Loucy (cell line): ENCODE measurements around the gene CYB561D2.

ENCODE experiments used
- H2AFZ ChIP-seq: fragments of 200-600 bp; sonication (generic); 2 replicates; pipeline ENCODE4 v1.6.0; 2016; ENCODE audit warnings: antibody characterized with exemption, mild to moderate bottlenecking, low read length, moderate library complexity
- H3F3A ChIP-seq: fragments of 200-600 bp; 2 replicates; pipeline ENCODE4 v1.6.0; 2016; ENCODE audit warnings: antibody characterized with exemption, low read depth, mild to moderate bottlenecking
- H3K27me3 ChIP-seq: fragments of 200-600 bp; sonication (generic); 2 replicates; pipeline ENCODE4 v1.6.1; 2014; ENCODE audit warnings: low read length, mild to moderate bottlenecking; ENCODE audit not compliant: insufficient read depth, poor library complexity, severe bottlenecking
- H3K36me3 ChIP-seq: fragments of 200-600 bp; sonication (generic); 2 replicates; pipeline ENCODE4 v1.6.1; 2016; ENCODE audit warnings: low read length; ENCODE audit not compliant: insufficient read depth
- H3K4me1 ChIP-seq: fragments of 200-600 bp; sonication (generic); 2 replicates; pipeline ENCODE4 v1.5.1; 2014; ENCODE audit warnings: low read length, mild to moderate bottlenecking; ENCODE audit not compliant: insufficient read depth, poor library complexity, severe bottlenecking
- H3K4me2 ChIP-seq: fragments of 200-600 bp; sonication (generic); 2 replicates; pipeline ENCODE4 v1.6.0; 2014; ENCODE audit warnings: antibody characterized with exemption, low read length, low read depth, mild to moderate bottlenecking; ENCODE audit not compliant: poor library complexity, severe bottlenecking
- H3K4me3 ChIP-seq: fragments of 200-600 bp; sonication (generic); 2 replicates; pipeline ENCODE4 v1.5.1; 2014; ENCODE audit warnings: low read length, mild to moderate bottlenecking, mixed read lengths; ENCODE audit not compliant: poor library complexity, severe bottlenecking
- H3K79me2 ChIP-seq: fragments of 200-600 bp; sonication (generic); 2 replicates; pipeline ENCODE4 v1.6.1; 2014; ENCODE audit warnings: low read length; ENCODE audit not compliant: insufficient read depth
- H3K9ac ChIP-seq: fragments of 200-600 bp; sonication (generic); 2 replicates; pipeline ENCODE4 v1.6.0; 2014; ENCODE audit warnings: mild to moderate bottlenecking, low read depth, low read length, moderate library complexity; ENCODE audit not compliant: poor library complexity, severe bottlenecking
- H3K9me2 ChIP-seq: fragments of 200-600 bp; sonication (generic); replicated peaks from 2 replicates; pipeline ENCODE4 v1.6.1; 2016; ENCODE audit warnings: low read depth, low read length, mixed read lengths
- H3K9me3 ChIP-seq: fragments of 200-600 bp; sonication (generic); 2 replicates; pipeline ENCODE4 v1.6.1; 2014; ENCODE audit warnings: mild to moderate bottlenecking, antibody characterized with exemption, low read length, low read depth; ENCODE audit not compliant: insufficient read depth
- H4K20me1 ChIP-seq: fragments of 200-600 bp; sonication (generic); 2 replicates; pipeline ENCODE4 v1.6.0; 2014; ENCODE audit warnings: antibody characterized with exemption, low read length, mild to moderate bottlenecking; ENCODE audit not compliant: insufficient read depth, poor library complexity, severe bottlenecking
- EZH2phosphoT487 ChIP-seq: fragments of 200-600 bp; IDR thresholded peaks from 2 replicates; pipeline ENCODE4 v1.6.1; 2018; ENCODE audit warnings: antibody characterized with exemption, mild to moderate bottlenecking, moderate library complexity, borderline replicate concordance
- TF ChIP-seq, protein P1 (sequence below): fragments of 200-600 bp; sonication (generic); conservative IDR thresholded peaks from 2 replicates; pipeline ENCODE4 v1.5.1; 2014; ENCODE audit warnings: mild to moderate bottlenecking, antibody characterized with exemption, low read length

CYB561D2 gene

GRCh38 chr3:50396502-50396901 lies 45.8 kb downstream of the CYB561D2 start:
- H3K4me3 ChIP-seq, result no peak overlapping the region
- TF ChIP-seq, protein P1, sequence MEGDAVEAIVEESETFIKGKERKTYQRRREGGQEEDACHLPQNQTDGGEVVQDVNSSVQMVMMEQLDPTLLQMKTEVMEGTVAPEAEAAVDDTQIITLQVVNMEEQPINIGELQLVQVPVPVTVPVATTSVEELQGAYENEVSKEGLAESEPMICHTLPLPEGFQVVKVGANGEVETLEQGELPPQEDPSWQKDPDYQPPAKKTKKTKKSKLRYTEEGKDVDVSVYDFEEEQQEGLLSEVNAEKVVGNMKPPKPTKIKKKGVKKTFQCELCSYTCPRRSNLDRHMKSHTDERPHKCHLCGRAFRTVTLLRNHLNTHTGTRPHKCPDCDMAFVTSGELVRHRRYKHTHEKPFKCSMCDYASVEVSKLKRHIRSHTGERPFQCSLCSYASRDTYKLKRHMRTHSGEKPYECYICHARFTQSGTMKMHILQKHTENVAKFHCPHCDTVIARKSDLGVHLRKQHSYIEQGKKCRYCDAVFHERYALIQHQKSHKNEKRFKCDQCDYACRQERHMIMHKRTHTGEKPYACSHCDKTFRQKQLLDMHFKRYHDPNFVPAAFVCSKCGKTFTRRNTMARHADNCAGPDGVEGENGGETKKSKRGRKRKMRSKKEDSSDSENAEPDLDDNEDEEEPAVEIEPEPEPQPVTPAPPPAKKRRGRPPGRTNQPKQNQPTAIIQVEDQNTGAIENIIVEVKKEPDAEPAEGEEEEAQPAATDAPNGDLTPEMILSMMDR, result no peak
- no peak for TF ChIP-seq EZH2phosphoT487
- peaks cover 17% of the 10 kb centered on the region for H3K4me1 ChIP-seq
- no peaks in the 10 kb centered on the region for H3F3A ChIP-seq
- H3K9ac ChIP-seq, result no peak overlapping the region
- H3K79me2 ChIP-seq, result no peaks in the 10 kb centered on the region
- no peaks in the 10 kb centered on the region for H4K20me1 ChIP-seq
- no peaks in the 10 kb centered on the region for H3K36me3 ChIP-seq
- no peaks in the 10 kb centered on the region for H3K27me3 ChIP-seq
- H3K4me2 ChIP-seq, result no peak overlapping the region
- H2AFZ ChIP-seq, result no peak overlapping the region
- H3K9me3 ChIP-seq, result no peaks in the 10 kb centered on the region
- H3K9me2 ChIP-seq, result no peaks in the 10 kb centered on the region

- no peak for TF ChIP-seq EZH2phosphoT487
- peaks cover 4% of the 10 kb centered on the region for H3K4me1 ChIP-seq
These were observed 51.4 kb downstream of the CYB561D2 start for GRCh38 chr3:50401978-50402595.

More at GRCh38 chr3:50401978-50402595, 51.4 kb downstream of the CYB561D2 start:
- no peak overlapping the region for H3K4me2 ChIP-seq
- no peak overlapping the region for H3K4me3 ChIP-seq
- H3K9ac ChIP-seq, result no peak overlapping the region
- H3K79me2 ChIP-seq, result no peaks in the 10 kb centered on the region
- no peaks in the 10 kb centered on the region for H3K9me2 ChIP-seq
- H3K27me3 ChIP-seq, result no peaks in the 10 kb centered on the region
- H4K20me1 ChIP-seq, result no peaks in the 10 kb centered on the region
- no peaks in the 10 kb centered on the region for H3F3A ChIP-seq
- no peaks in the 10 kb centered on the region for H3K9me3 ChIP-seq
- no peak overlapping the region for H2AFZ ChIP-seq
- H3K36me3 ChIP-seq, result no peaks in the 10 kb centered on the region
